GM18499 (cell line): ENCODE measurements around the gene CYB5A.
"Not testable (repeated sequence)": the region's sequence is repeated elsewhere in the genome, so short reads cannot be mapped to it uniquely, and the experiment has no call there.

Experiments used
- ATAC-seq: cut with Tn5 transposase; IDR thresholded peaks from one replicate; pipeline ENCODE4 v1.9.1; 2021; ENCODE audit warnings: moderate number of reproducible peaks; ENCODE audit not compliant: insufficient read depth, unreplicated experiment

The CYB5A gene, protein sequence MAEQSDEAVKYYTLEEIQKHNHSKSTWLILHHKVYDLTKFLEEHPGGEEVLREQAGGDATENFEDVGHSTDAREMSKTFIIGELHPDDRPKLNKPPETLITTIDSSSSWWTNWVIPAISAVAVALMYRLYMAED

DNA sequence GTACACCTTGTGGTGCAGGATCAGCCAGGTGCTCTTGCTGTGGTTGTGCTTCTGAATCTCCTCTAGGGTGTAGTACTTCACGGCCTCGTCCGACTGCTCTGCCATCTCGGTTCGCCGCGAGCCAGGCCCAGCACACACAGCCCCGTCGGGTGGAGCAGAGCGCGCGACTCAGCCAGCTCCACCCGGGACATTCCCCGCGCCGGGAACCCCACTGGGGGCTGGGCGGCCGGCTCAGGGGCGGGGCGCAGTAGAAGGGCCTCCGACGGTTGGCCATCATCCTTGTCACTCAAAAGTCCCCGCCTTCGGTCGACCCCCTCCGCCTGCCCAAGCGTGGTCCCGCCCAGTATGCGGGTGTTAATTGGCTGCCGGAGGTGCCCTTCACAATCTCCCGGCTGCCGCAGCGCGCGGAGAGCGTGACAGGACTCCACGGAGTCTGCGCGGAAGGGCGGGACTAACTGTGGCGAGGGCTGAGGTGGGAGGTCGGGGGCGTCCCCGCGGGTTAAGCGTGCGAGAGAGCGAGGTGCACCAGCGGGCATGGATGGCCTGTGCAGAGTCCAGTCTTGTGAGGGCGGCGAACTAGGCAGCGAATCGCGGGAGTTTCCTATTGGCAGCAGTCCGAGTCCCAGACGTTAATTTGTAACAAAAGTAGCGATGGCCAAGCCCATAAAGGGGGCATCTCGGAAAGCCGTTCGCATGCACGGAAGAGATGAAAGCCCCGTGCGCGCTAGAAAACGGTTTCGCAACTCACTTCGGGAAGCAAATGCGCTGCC, at the start of gene CYB5A:
CYB5A (minus strand) TSS at position 193 of the 770 bp plus-strand sequence; CDS start at position 105, 88 bp downstream.
- ATAC-seq = peak; percentile 99

DNA sequence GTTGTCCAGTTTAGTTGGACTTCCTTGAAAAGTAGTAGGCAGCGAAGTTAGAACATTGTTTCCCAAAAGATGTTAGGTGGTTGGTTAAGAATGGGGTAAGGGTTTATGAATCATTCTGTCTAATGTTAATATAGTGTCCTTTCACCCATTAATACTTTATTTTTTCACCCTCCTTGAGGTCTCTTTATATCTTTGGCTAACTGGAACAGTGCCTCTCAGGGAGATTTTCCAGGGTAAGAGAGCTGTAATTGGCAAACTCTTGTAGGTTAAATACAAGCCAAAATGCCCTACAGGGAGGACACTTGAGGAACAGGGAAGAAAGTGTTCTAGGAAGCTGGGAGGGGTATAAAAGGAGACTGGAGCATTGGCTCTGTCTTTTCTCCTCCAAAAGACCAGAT, 46.1 kb upstream of the CYB5A start:
- no peak for ATAC-seq

DNA sequence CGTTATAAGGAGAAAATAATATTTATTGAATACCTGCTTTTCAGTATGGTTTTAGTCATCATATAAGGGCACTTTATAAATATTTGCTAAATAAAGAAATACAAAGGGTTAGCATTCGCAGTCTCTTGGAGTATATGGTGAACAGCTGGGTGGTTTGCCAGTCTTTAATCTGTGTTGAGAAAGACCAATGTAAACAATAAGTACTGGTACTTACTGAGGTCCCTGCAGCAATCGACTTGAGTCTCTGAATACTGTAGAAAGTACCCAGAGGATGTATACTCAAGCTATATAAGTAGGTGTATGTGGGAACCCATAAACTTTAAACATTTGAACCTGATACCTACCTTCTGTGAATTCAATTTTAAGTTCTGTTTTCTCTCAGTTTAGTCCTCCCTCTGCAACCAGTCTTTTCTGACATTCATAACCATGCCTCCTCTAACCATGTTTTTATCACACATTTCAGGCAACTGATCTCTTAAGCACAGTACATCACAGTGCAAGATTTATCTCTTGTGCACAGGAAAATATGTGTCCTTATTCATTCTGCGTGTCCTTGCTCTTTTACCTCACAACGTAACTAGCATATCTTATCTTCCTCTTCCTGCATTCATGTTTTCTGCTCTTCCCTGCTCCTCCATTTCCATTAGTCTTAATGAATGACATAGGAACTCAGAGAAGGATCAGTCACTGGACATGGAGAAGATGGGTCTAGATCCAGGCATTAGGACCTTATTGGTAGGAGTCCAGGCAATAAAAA, 45.6 kb upstream of the CYB5A start:
- no peak for ATAC-seq

DNA sequence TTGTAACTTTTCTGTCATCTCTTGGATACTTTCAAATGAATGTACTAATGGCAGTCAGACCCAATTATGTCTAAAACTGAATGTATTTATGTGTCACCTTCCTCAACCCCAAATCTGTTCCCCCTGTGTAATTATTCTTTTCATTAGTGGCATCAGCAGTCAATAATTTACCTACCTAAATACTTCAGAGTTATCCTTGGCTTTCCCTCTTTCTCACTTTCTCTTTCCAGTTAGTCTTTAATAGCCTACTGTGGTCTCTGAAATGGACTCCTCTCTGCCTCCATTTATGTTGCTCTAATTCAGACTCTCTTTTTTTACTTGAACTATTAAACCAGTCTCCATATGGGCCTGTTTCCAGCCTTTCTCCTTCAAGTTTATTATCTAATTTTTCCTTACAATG, 44.9 kb upstream of the CYB5A start:
- no peak for ATAC-seq

DNA sequence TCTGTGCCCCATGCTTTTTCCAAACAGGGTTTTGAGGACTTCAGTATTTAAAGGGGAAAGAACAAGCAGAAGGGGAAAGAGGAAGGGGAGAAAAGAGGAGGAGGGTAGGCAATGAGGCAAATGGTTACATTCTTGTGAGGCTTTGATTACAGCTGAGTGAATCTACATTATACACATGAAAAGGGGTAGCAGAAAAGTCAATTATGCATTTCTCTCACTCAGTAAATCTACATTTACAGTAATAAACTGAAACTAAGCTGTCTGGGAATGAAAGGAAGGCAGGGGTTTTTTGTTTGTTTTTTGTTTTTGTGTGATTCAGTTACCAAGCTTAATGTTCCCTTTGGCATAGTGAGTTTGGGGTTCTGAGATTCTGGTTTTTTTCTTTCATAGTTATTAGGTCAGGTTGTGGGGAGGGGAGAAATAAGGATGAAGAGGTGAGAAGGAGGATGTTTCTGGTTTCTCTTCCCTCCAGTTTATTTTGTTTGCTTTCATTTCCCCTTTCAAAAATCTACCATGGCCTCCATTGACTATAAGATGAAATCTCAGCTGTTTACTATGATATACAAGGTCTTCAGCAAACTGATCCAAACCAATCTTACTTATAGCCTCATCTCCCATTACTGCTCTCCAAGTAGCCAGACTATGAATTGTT, 42.6 kb upstream of the CYB5A start:
- ATAC-seq = no peak

DNA sequence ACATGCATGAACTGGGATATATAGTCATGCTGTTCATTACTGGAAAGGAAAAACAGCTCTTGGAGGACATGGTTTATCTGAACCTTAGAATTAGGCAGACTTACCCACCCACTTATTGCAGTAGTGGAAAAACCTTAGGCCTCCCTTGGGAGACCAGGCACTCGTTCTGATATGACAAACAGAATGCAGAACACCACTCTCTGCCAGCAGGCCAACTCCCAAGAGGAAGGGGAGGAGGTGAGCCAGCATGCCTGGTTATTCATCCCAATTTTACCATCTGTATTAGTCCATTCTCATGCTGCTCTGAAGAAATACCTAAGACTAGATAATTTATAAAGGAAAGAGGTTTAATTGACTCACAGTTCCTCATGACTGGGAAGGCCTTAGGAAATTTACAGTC, 41.3 kb upstream of the CYB5A start:
- ATAC-seq = no peak

DNA sequence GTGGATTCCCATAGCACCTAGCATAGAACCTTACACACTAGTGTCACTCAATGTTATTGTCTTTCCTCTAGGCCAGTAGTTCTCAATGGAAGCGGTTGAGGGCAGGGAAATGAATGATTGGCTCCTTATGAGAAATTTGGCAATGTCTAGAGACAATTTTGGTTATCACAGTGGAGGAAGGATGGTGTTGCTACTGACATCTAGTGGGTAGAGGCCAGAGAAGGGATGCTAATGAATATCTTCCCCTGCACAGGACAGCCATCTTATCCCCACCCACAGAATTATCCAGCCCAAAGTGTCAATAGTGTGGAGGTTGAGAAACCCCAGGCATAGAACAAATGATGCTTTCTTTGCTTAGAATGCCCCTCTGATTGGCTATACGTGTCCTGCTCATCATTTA, 39.6 kb upstream of the CYB5A start:
- ATAC-seq = no peak

DNA sequence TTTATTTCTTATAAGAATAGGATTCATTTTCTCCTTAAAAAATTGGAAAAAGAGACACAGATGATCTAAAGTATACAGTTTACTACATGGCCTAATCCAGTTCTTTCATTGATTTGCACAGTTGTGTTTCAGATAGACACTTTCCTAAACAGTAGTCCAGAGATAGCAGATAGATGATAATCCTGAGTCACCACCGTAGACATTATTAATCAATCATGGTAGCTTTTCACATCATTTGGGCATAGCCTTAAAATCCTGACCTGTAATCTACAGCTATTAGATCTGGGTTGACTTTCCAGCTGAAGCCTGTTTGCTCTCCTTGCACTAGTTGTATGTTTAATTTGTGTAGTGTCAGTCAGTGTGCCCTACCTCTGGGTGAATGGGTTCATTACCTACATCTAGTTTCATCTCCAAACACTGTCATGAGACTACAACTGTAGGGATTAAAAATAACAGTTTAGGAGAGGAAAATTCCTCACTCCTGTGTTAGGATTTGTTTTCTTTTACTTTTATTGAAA, 38.0 kb upstream of the CYB5A start:
- ATAC-seq = no peak

DNA sequence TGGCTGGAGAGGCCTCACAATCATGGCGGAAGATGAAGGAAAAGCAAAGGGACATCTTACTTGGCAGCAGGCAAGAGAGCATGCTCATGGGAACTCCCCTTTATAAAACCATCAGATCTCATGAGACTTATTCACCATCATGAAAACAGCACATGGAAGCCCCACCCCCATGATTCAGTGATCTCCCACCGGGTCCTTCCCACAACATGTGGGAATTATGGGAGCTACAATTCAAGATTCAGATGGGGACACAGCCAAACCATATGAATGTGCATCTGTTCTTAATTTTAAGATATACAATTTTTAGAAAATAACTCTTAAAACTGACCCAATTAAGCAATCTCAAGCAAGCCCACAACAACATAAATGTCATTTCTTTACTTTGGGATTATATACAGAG, 36.4 kb upstream of the CYB5A start:
- ATAC-seq = no peak

DNA sequence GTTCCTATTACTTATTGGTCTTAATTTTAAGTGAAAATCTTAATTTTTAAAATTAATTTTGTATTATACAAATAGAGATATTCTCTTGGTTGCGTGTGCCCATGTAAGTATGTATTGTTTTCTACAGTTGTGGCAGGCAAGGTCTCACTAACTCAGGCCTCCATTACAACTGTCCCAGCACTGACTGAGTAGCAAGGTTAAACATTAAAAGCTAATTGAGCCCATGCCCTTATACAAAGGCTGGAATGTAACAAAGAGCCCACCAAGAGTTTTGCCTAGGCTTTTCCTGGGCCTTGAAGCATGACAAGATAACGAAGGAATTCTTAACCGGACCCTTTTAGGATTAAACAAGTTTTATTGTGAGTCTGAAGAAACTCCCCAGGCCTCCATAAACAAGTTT, 35.0 kb upstream of the CYB5A start:
- not testable (repeated sequence) for ATAC-seq

DNA sequence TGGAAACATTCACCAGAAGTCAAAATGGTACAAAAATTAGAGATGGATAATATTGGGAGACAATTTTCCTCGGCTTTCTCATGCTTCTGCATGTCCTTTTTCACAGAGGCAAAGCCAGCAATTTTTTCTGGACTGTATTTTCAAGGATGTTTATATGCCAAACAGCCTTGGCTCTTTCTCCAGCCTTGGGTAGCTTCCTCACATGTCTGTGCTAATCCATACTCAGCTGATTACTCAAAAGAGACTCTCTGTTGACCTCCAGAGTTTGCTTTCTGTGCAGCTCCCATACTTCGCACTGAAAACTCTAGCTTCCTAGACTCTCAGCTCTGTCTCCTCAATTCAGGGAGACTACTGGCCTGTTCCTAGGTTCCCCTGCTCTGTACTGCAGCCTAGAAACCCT, 34.5 kb upstream of the CYB5A start:
- ATAC-seq = no peak

DNA sequence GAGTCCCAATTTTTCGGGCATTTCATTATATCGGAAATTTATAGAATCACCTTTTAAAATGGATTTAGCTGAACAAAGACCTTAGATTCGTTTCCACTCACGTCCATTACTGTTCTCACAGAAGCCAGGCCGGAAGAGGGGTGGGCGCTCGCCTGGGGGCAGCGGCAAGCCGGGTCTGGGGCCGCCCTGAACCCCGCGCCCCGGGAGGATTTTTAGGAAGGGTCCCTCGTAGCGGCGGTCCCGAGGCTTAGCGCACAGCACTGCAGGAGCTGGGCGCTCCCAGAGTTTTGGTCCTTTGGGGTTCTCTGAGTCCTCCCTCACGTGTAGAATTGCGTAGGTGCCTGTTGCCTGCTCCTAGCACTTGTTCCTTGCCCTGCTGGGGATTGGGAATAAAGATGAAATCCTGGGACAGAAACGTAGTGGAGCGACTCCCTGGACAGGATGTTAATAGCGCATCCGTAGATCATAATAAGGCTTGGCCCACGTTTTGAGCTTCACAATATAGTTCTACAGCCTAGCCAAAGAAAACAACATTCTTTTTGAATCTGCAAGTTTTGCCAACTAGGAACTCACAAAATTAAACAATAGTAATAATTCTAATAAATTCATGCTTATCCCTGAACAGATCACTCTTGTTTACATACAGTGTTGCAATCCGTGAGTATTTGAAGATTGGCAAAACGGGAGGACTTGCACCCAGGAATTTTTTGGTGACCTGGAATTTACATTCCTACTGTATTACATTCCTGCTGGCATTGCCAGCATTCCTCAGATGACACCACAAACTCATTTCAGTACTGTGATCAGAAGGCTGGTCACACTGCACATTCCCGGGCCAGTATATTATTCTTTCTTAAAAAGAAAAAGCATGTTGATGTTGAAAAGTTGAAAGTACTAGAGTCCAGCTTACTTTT, 24.8 kb upstream of the CYB5A start:
- ATAC-seq = no peak

DNA sequence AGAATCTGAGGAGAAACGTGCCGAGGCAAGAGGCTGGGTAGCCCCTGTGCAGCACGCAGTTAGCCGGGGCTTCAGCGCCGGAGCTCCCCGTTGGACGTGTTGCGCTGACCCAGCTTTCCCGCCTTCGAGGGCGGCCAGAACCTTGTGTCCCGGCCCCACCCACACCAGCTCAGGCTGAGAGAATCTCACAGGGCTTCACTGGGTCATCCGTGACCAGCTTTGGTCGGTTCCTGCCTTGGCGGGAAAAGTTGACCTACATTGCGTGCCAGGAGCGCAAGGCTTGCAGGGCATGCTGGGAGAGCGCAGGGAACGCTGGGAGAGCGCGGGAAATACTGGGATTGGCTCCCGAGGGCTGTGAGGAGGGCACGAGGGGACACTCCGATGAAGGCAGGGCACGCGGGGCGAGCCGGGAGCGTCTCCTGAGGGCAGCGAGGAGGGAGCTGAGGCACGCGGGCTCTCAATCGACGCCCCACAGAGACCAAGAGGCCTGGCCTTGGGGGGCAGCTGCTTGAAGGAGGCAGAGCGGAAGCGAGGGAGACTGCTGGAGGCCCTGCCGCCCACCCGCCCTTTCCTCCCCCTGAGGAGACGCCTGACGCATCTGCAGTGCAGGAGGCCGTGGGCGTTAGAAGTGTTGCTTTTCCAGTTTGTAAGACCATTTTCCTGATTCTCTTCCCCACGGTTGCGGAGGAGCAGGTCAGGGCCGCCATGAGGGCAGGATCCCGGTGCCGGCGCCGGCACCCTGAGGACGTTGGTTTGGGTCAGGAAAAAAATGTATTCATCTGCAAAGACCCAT, 23.9 kb upstream of the CYB5A start, which contains the start of gene C18orf63:
C18orf63 (plus strand) TSS at position 376 of the 793 bp plus-strand sequence. CDS start 2,027 bp downstream, outside the sequence.
- no peak for ATAC-seq

DNA sequence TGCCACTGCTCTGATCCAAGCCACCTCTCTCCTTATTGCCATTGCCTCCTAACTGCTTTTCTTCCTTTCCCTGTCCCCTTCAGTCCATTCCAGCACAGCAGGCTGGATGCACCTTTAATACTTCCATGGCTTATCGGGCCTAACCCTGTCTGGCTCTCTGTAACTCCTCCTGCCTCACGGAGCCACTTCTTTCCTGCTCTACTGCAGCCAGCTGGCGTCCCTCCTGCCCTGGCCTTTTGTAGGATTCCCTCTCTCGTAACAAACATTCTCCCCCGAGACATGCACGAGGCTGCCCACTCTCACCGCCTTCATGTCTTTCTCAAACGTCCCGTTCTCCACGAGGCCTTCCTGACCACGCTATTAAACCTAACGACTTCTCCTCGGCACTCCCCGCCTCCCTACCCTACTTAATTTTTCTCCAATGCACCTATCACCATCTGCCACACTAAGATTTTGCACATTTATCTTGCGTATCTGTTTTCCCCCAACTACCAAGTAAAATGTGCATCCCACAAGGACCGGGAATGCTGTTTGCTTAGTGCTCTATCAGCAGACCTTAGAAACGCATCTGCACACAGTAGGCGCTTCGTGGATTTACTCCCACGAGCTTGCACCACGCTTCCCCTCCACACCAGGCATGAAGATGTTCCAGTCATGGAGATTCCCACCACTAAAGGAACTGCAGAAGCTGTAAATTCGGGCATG, 23.1 kb upstream of the CYB5A start:
- ATAC-seq = no peak

DNA sequence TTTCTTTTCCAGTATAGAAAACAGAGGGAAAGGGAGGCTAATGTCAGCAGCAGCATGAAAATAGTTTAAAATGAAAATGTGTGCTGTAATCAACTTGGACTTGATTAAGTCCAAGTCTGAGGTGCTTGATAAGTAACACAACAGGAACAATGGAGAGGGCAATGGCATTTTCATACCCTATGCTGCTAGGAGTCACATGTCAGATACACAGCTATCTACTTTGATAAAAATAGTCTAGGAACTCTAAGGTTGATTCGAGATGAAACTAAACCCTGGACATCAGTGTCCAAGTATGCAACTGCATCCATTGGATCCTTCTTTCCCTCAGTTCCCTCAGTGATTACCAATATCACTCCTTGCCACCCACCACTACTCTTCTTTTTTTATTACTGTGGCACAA, 19.2 kb upstream of the CYB5A start:
- no peak for ATAC-seq

DNA sequence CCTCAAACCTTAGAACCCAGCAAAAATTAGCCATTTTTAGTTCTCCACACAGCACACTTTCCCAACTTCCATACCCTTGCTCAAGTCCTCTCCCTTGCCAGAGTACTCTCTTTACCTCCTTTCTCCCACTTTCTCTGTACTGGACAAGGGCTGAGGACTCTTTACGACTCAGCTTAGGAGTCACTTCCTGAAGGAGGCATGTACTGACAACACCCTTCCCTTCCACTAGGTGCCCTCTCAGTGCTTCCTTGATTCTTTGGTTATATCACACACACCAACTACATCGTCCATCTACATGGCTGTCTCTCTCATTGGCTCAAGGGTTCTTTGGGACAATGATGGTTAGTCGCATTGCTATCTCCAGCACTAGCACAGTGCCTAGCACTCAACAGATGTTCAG, 18.6 kb upstream of the CYB5A start:
- no peak for ATAC-seq

DNA sequence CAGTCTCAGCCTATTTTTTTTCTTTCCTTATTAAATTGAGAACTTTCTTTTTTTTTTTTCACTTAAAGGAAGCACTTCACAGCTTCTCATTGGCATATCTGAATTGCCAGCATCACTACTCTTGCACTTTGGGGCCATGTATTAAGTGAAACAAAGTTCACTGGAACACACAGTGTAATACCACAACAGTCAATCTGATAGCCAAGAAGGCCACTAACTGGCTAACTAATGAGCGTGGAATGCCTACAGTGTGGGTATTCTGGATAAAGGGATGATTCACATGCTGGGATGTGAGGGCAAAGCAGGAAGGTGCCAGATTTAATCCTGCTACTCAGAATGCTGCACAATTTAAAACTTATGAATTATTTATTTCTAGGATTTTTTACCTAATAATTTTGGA, 12.2 kb upstream of the CYB5A start:
- ATAC-seq = no peak

DNA sequence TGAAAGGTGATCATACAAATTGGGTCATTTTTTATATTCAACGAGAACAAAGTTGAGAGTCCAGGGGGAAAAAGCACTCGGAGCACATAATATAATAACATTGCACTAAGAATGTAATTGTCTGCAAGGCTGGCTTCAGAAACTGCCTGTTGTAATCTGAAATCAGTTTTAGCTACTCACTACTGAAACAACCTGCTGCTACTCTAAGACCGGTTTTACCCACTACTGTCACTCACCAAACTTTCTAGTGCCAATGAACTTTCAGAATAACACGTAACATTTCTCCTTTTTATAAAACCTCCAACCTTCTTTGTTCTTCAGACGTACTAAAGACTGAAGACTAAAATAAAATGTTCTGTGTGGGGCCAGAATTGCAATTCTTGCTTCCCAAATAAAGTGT, 11.5 kb upstream of the CYB5A start:
- ATAC-seq = no peak
